GM12891 (cell line): ENCODE results near the gene PLXNC1.

Source experiments
- PAX5 ChIP-seq: IDR thresholded peaks from 2 replicates; pipeline ENCODE4 v1.6.1; 2011; ENCODE audit warnings: low read length, moderate library complexity, mild to moderate bottlenecking; ENCODE audit not compliant: insufficient read depth, severe bottlenecking
- POLR2A ChIP-seq: IDR thresholded peaks from 2 replicates; pipeline ENCODE4 v1.6.1; 2011; ENCODE audit warnings: low read depth, low read length, control low read depth
- POLR2AphosphoS5 ChIP-seq: IDR thresholded peaks from 2 replicates; pipeline ENCODE4 v1.6.1; 2011; ENCODE audit warnings: low read depth, low read length, control low read depth
- POU2F2 ChIP-seq: IDR thresholded peaks from 2 replicates; pipeline ENCODE4 v1.6.1; 2011; ENCODE audit warnings: low read depth, mild to moderate bottlenecking, control low read depth, low read length, moderate library complexity
- SPI1 ChIP-seq: IDR thresholded peaks from 2 replicates; pipeline ENCODE4 v1.6.1; 2011; ENCODE audit warnings: low read depth, low read length, control low read depth
- TAF1 ChIP-seq: IDR thresholded peaks from 2 replicates; pipeline ENCODE4 v1.6.1; 2011; ENCODE audit warnings: low read depth, low read length, control low read depth

GRCh38 chr12:94338006-94338794 lies 189.8 kb downstream of the PLXNC1 start:
- no peak for TF ChIP-seq POLR2A
- TF ChIP-seq POLR2AphosphoS5: no peak
- TF ChIP-seq POU2F2: no peak
- no peak for TF ChIP-seq TAF1
- no peak for TF ChIP-seq SPI1
- TF ChIP-seq PAX5: no peak
